ENCODE measurements around the gene STARD13.

GRCh38 chr13:33092073-33092987 lies 193.2 kb downstream of the STARD13 start:
- TF ChIP-seq YY1 (IDR thresholded peaks at IDR 0.05; ENCODE audit: insufficient read depth, insufficient read length) (no peak), ZNF274 (IDR thresholded peaks at IDR 0.05; ENCODE audit: low read depth, low read length) (no peak)

All from NT2/D1 (cell line).